Measurements from ENCODE around the gene GIGYF2.
"Not testable (repeated sequence)": the region's sequence is repeated elsewhere in the genome, so short reads cannot be mapped to it uniquely, and the experiment has no call there.

GIGYF2 gene

GRCh38 chr2:232897598-232898408 lies 200.7 kb downstream of the GIGYF2 start:
- H3K36me3 Mint-ChIP-seq (ENCODE audit: low read depth): no peaks in the 10 kb centered on the region
- H3K4me3 Mint-ChIP-seq: no peak overlapping the region
- peaks cover 3% of the 10 kb centered on the region for H3K4me1 Mint-ChIP-seq
- no peaks in the 10 kb centered on the region for H3K9me3 Mint-ChIP-seq
- no peak for DNase-seq
- TF ChIP-seq CTCF (IDR thresholded peaks at IDR 0.05): no peak
- H3K27ac Mint-ChIP-seq: no peak overlapping the region
- peaks cover 4% of the 10 kb centered on the region for H3K27me3 Mint-ChIP-seq (ENCODE audit: low read depth, poor library complexity)

- Mint-ChIP-seq H3K27me3 (ENCODE audit: low read depth, poor library complexity) (peaks cover 4% of the 10 kb centered on the region), H3K36me3 (ENCODE audit: low read depth) (no peaks in the 10 kb centered on the region), H3K27ac (no peak overlapping the region), H3K9me3 (no peaks in the 10 kb centered on the region), H3K4me1 (no peaks in the 10 kb centered on the region), H3K4me3 (no peak overlapping the region)
- TF ChIP-seq CTCF (IDR thresholded peaks at IDR 0.05): no peak
- no peak for DNase-seq
These were observed 201.7 kb downstream of the GIGYF2 start for GRCh38 chr2:232898592-232899543.

- no peak for TF ChIP-seq CTCF (IDR thresholded peaks at IDR 0.05)
- no peaks in the 10 kb centered on the region for H3K27me3 Mint-ChIP-seq (ENCODE audit: low read depth, poor library complexity)
- peaks cover 7% of the 10 kb centered on the region for H3K9me3 Mint-ChIP-seq
- H3K4me3 Mint-ChIP-seq: no peak overlapping the region
- DNase-seq: peak; percentile 51
- peak overlapping the region; percentile 38 for H3K27ac Mint-ChIP-seq
- H3K4me1 Mint-ChIP-seq: no peaks in the 10 kb centered on the region
- no peaks in the 10 kb centered on the region for H3K36me3 Mint-ChIP-seq (ENCODE audit: low read depth)
These were observed 203.9 kb downstream of the GIGYF2 start for GRCh38 chr2:232900811-232901735.

- peaks cover 1% of the 10 kb centered on the region for H3K4me1 Mint-ChIP-seq
- H3K27me3 Mint-ChIP-seq (ENCODE audit: low read depth, poor library complexity): no peaks in the 10 kb centered on the region
- TF ChIP-seq CTCF (IDR thresholded peaks at IDR 0.05): no peak
- DNase-seq: no peak
- no peaks in the 10 kb centered on the region for H3K36me3 Mint-ChIP-seq (ENCODE audit: low read depth)
- H3K27ac Mint-ChIP-seq: no peak overlapping the region
- H3K9me3 Mint-ChIP-seq: peaks cover 10% of the 10 kb centered on the region
- H3K4me3 Mint-ChIP-seq: no peak overlapping the region
These were observed 204.8 kb downstream of the GIGYF2 start for GRCh38 chr2:232901736-232902578.

- no peak overlapping the region for H3K27ac Mint-ChIP-seq
- no peak overlapping the region for H3K4me3 Mint-ChIP-seq
- TF ChIP-seq CTCF (IDR thresholded peaks at IDR 0.05): no peak
- no peaks in the 10 kb centered on the region for H3K36me3 Mint-ChIP-seq (ENCODE audit: low read depth)
- DNase-seq: no peak
- H3K9me3 Mint-ChIP-seq: peaks cover 20% of the 10 kb centered on the region
- no peaks in the 10 kb centered on the region for H3K27me3 Mint-ChIP-seq (ENCODE audit: low read depth, poor library complexity)
- H3K4me1 Mint-ChIP-seq: peaks cover 7% of the 10 kb centered on the region
These were observed 206.9 kb downstream of the GIGYF2 start for GRCh38 chr2:232903989-232904388.

GRCh38 chr2:232906867-232907717 lies 210.0 kb downstream of the GIGYF2 start:
- H3K4me3 Mint-ChIP-seq; H3K36me3 Mint-ChIP-seq (ENCODE audit: low read depth); DNase-seq; H3K4me1 Mint-ChIP-seq; H3K27ac Mint-ChIP-seq: not testable (repeated sequence)
- H3K27me3 Mint-ChIP-seq (ENCODE audit: low read depth, poor library complexity): peaks cover 13% of the 10 kb centered on the region
- peaks cover 49% of the 10 kb centered on the region for H3K9me3 Mint-ChIP-seq

GRCh38 chr2:232907718-232908085 lies 210.6 kb downstream of the GIGYF2 start:
- not testable (repeated sequence) for H3K27ac Mint-ChIP-seq; H3K4me3 Mint-ChIP-seq; H3K4me1 Mint-ChIP-seq; H3K36me3 Mint-ChIP-seq (ENCODE audit: low read depth); DNase-seq
- Mint-ChIP-seq H3K27me3 (ENCODE audit: low read depth, poor library complexity) (peaks cover 19% of the 10 kb centered on the region), H3K9me3 (peaks cover 55% of the 10 kb centered on the region)

Measured in nephron progenitor cell (in vitro differentiated cells).